Testis (tissue), 2 donors: Measurements from ENCODE around the gene TBC1D25.

Experiments
- CTCF ChIP-seq, 3 experiments: fragments of 450-650 bp in 2 of 3; fragments of 200-600 bp in 1 of 3; sonication (generic) in 1 of 3; IDR thresholded peaks; one replicate each; pipeline ENCODE4 v1.5.1; 2016 to 2019; ENCODE audit warnings: antibody characterized with exemption in 3 of 3, mild to moderate bottlenecking in 2 of 3, moderate library complexity in 1 of 3
- POLR2A ChIP-seq: fragments of 450-650 bp; IDR thresholded peaks from one replicate; pipeline ENCODE4 v1.6.1; 2017; ENCODE audit warnings: antibody characterized with exemption, mild to moderate bottlenecking, moderate library complexity

DNA sequence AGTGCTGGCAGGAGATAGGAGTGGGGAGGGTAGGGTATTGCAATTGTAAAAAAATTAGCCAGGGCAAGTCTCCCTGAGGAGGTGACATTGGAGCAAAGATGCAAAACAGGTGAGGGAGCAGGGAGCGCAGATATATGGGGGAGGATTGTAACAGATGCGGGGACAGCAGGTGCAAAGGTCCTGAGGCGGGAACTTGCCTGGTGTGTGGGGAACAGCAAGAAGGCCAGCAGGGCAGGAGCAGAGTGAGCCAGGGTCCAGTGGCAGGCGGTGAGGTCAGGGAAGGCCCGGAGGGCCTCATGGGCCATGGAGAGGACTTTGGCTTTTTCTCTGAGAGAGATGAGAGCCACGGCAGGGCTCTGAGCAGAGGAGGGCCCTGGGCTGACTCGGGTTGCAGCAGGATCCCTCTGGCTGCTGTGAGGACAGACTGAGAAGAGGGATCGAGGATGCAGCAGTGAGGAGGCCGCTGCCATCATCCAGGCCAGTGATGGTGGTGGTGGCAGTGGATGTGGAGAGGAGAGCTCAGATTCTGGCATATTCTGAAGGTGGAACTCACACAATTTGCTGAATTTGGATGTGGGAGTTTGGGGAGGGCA is 24.6 kb upstream of the TBC1D25 start:
- no peak for TF ChIP-seq CTCF (IDR thresholded peaks at IDR 0.05)
- TF ChIP-seq POLR2A = no peak
